ENCODE results near the gene SUGCT.
"Not testable (repeated sequence)": the region's sequence is repeated elsewhere in the genome, so short reads cannot be mapped to it uniquely, and the experiment has no call there.

SUGCT gene

GRCh38 chr7:40199076-40199802 lies 64.4 kb downstream of the SUGCT start:
- DNase-seq (ENCODE audit: low read depth in 2 of 2, low spot score in 1 of 2): no peak

DNA sequence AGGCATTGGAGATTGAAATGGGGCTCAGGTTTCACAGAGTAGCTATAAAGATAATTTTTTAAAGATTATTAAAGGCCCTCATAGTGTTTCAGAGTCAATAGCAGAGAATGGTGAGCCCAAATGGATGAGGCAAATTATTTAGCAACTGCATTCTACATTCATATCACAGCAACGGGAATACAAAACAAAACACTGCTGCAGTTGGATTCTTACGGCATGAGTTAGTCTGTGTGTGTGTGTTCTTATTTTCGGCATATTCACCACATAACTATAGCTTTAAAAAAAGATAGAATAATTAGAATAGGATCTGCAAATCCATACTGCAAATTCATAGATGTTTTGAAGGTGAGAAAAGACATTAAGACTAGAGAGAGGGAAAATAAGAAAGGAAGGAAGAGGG lies 66.0 kb downstream of the SUGCT start:
- no peak for DNase-seq (ENCODE audit: low read depth in 2 of 2, low spot score in 1 of 2)

- no peak for DNase-seq (ENCODE audit: low read depth in 2 of 2, low spot score in 1 of 2)
Measured at GRCh38 chr7:40202851-40203250, 68.0 kb downstream of the SUGCT start.

GRCh38 chr7:40204581-40204980 lies 69.8 kb downstream of the SUGCT start:
- no peak for DNase-seq (ENCODE audit: low read depth in 2 of 2, low spot score in 1 of 2)

DNA sequence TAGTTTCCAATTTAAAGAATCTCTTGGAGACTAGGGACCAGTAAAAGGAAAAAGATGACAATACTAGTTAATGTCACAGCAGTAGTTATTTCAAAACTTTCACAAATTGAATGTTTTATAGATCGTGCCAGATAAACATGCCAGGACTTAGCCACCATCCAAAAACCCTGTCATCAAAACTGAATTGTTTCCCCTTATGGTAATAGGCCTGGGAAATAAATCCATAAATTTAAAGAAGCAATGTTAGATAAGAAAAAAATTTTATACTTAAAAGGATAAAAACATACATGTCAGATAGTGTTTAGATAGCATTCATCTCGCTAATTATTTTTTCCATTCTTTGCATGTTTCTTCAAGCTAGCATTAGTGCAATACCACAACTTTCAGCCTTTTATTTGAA lies 71.2 kb downstream of the SUGCT start:
- no peak for DNase-seq (ENCODE audit: low read depth in 2 of 2, low spot score in 1 of 2)

DNA sequence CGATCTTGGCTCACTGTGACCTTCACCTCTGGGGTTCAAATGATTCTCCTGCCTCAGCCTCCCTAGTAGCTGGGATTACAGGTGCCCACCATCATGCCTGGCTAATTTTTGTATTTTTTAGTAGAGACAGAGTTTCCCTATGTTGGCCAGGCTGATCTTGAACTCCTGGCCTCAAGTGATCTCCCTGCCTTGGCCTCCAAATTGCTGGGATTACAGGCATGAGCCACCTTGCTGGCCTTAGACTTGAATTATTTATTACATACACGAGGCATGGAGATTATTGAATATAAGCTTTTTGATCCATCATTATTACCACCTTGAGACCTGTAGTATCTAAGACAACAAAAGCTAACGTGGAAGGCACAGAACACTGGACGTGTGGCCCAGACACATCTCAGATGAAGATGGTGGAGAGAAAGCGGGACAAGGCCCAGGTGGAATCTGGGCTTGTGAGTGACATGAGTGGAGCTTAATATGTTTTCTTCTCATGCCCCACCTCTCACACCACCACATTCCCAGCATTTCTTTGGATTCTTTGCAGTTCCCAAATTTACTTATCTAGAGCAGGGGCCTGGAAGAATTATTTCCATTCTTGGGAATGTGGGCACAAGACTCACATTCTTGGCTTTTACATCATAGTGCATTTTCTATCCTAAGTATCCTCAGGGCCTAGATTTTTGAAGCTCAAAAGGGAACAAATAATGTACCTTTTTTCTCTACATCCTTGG lies 76.6 kb downstream of the SUGCT start:
- no peak for DNase-seq (ENCODE audit: low read depth in 2 of 2, low spot score in 1 of 2)

GRCh38 chr7:40213291-40213690 lies 78.5 kb downstream of the SUGCT start:
- DNase-seq (ENCODE audit: low read depth in 2 of 2, low spot score in 1 of 2): no peak

- no peak for DNase-seq (ENCODE audit: low read depth in 2 of 2, low spot score in 1 of 2)
Measured at GRCh38 chr7:40213856-40214255, 79.1 kb downstream of the SUGCT start.

DNA sequence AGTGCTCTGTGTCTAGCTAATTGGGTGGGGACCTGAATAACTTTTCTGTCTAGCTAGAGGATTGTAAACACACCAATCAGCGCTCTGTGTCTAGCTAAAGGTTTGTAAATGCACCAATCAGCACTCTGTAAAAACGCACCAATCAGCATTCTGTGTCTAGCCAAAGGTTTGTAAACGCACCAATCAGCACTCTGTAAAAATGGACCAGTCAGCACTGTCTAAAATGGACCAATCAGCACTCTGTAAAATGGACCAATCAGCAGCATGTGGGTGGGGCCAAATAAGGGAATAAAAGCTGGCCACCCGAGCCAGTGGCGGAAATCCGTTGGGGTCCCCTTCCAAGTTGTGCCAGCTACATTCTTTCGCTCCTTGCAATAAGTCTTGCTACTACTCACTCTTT lies 83.8 kb downstream of the SUGCT start:
- DNase-seq (ENCODE audit: low read depth in 2 of 2, low spot score in 1 of 2): not testable (repeated sequence)

DNA sequence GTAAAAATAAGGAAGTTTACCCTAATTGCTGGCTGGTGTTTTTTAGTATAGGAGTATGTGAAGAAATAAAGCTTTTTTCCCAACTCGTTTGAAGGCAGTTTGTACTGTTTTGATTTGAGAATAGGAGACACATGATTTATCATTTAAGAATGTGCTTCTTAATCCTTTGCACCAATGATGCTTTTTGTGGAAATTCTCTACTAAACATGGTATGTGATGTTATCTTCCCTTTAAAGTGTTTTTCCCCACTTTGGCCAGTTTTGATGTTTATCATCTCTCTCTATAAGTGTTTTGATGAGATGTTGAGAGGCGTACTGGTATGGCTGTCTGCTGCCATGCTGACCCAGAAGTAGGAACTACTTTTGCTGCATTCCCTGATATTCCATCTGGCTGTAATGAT lies 85.1 kb downstream of the SUGCT start:
- DNase-seq (ENCODE audit: low read depth in 2 of 2, low spot score in 1 of 2): no peak

GRCh38 chr7:40220421-40220911 lies 85.7 kb downstream of the SUGCT start:
- DNase-seq (ENCODE audit: low read depth in 2 of 2, low spot score in 1 of 2): no peak

DNA sequence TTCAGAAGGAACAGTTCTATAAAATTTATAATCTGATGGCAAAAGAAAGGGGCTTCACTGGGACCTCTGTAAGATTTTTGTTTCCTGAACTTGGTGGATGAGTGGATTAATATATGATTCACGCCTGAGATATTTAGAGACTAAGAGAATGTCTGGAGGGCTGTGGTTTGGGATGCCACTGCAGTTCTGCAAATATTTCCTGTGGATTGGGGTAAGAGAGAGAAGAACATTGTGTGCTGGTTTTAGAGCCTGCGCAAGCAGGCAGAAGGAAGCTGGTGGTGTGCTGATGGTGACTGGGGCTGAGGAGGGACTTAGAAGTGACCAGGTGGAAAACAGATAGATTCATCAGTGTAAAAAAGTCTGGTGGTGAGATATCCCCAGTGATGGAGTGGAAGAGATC lies 87.0 kb downstream of the SUGCT start:
- no peak for DNase-seq (ENCODE audit: low read depth in 2 of 2, low spot score in 1 of 2)

DNA sequence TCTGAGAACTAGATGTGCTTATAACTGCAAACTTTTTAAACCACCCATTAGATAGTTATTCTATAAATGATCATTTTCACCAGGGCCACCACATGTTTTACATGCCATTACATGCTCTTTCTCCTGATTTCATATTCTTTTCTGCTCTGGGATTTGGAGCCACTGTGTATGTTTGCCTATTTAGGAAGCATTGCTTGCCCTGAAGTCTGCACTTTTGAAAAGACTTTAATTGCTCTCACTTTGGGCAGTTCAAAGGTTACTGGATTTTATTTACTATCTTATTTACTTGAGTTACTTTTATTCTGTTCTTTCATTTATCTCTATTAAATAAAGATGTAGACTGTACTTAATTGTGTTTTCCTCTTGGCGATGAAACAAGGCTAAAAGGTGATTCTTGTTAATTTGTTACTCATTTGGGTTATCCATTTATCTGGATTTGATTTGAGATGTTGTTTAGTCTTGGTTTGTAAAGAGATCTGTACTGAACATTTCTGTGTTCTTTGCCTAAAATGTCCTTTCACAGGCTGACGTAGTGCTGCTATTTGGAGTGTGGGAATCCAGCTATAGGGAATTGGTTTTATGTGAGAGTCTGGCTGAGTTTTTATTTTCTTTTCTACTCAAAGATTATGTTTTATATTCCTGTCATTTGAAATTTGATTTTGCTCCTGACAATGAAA lies 88.8 kb downstream of the SUGCT start:
- no peak for DNase-seq (ENCODE audit: low read depth in 2 of 2, low spot score in 1 of 2)

DNA sequence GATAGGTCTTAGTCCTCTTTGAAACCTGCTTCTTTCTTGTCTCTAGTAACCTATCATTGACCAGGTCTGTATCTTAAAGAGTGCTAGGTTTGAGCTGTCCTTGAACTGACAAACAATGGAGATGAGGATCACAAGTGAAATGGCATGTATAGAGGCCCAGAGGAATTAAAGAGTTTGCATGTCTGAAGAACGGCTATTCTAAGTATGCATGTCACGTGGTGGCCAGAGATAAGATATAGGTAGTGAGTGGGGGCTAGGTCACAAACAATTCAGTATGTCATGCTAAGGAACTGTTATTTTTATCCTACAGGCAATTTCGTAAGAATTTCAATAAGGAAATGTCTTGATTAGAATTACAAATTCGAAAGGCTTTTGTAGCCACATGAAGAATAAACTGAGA lies 95.3 kb downstream of the SUGCT start:
- no peak for DNase-seq (ENCODE audit: low read depth in 2 of 2, low spot score in 1 of 2)

DNA sequence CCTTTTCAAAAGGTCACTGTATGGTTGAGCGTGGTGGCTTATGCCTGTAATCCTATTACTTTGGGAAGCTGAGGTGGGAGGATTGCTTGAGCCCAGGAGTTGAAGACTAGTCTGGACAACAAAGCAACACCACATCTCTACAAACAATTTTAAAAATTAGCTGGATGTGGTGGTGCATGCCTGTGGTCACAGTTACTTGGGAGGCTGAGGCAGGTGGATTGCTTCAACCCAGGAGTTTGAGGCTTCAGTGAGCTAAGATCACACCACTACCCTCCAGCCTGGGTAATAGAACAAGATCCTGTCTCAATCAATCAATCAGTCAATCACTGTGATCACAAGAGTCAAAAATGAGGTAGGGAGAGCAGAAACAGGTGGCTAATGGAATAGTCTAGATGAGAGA lies 97.0 kb downstream of the SUGCT start:
- no peak for DNase-seq (ENCODE audit: low read depth in 2 of 2, low spot score in 1 of 2)

GRCh38 chr7:40232242-40232893 lies 97.6 kb downstream of the SUGCT start:
- DNase-seq (ENCODE audit: low read depth in 2 of 2, low spot score in 1 of 2): no peak

GRCh38 chr7:40234046-40234445 lies 99.2 kb downstream of the SUGCT start:
- no peak for DNase-seq (ENCODE audit: low read depth in 2 of 2, low spot score in 1 of 2)

DNA sequence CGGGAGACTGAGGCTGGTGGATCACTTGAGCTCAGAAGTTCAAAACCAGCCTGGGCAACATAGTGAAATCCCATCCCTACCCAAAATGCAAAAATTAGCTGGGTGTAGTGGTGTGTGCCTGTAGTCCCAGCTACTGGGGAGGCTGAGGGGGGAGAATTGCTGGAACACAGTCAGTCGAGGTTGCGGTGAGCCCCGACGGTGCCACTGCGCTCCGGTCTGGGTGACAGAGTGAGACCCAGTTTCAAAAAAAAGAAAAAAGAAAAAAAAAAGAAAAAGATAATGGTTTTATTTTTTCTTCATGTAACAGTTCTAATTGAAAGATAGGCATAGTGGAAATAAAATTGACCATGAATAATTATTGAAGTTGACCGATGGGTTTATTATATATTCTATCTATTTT lies 99.9 kb downstream of the SUGCT start:
- DNase-seq (ENCODE audit: low read depth in 2 of 2, low spot score in 1 of 2): no peak

DNA sequence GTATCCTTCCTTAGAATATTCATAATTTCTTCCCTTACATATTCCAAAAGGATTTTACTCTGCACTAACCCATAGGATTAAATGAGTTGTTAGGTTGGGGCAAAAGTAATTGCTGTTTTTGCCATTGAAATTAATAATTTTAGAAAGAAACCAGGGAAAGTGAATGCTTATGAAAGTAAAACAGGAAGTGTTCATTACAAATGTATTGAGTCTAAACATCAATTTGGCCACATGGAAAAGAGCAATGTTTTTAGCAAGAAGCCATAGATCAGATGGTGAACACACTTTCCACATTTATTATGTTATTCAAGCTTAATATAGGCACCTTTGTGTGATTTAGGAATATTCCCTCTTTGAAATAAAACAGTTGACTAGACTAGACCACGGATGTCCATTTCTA lies 102.9 kb downstream of the SUGCT start:
- no peak for DNase-seq (ENCODE audit: low read depth in 2 of 2, low spot score in 1 of 2)

DNA sequence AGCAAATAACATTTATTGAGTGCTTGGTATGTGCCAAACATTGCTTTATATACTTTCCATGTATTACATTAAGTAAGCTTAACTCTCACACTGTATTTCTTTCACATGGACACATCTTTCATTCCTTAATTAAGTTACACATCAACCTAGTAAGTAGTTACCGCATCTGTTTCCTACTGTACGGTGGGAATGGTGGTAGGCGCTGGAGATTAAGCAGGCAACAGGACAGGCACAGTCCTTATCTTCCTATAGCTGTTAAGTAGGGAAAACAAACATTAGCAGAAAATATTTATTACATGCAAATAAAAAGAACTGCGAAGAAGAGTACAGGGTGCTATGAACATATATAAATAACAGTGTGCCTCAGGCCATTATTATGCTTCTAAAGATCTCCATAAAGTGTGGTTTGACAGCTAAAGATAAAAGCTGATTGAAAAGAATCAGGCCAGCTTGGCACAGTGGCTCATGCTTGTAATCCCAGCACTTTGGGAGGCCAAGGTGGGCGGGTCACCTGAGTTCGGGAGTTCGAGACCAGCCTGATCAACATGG lies 105.0 kb downstream of the SUGCT start:
- no peak for DNase-seq (ENCODE audit: low read depth in 2 of 2, low spot score in 1 of 2)

DNA sequence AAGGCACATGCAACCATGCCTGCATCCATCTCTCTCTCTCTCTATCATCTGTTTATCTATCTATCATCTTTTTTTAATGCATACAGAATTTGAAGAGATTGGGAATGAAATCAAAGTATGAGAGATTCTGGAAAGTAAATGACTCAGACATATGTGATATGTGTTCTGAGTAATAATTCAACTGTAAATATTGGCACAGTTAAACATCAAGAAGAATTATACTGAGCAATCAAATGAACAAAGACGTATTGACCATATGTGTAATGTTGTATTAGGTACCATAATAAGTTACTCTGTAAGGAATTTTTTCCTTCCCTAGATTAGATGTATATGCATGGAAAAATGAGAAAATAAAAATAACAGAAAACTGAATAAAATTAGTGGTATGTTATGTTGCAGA lies 108.3 kb downstream of the SUGCT start:
- DNase-seq (ENCODE audit: low read depth in 2 of 2, low spot score in 1 of 2): no peak

All from stimulated activated CD8-positive, alpha-beta memory T cell treated with anti-CD3 and anti-CD28 coated beads, Interleukin-4, amount 100 ng/mL, for 1 hour (primary cell).